ENCODE results near the gene ECE1.

- TF ChIP-seq ZNF274 (IDR thresholded peaks at IDR 0.05; ENCODE audit: low read depth, low read length) (no peak), YY1 (IDR thresholded peaks at IDR 0.05; ENCODE audit: insufficient read depth, insufficient read length) (no peak), SUZ12 (IDR thresholded peaks at IDR 0.05; ENCODE audit: extremely low read depth, insufficient read depth, insufficient read length) (no peak)
These were observed 921 bp upstream of the ECE1 start for GRCh38 chr1:21291184-21291583.

Data from NT2/D1 (cell line).